GM19240 (cell line): ENCODE measurements around the gene ABTB1.
"Not testable (repeated sequence)": the region's sequence is repeated elsewhere in the genome, so short reads cannot be mapped to it uniquely, and the experiment has no call there.

ENCODE experiments used
- DNase-seq: peaks from one replicate; pipeline ENCODE4 v3.0.0; 2011; ENCODE audit warnings: low spot score; ENCODE audit not compliant: insufficient read length

ABTB1 gene

DNA sequence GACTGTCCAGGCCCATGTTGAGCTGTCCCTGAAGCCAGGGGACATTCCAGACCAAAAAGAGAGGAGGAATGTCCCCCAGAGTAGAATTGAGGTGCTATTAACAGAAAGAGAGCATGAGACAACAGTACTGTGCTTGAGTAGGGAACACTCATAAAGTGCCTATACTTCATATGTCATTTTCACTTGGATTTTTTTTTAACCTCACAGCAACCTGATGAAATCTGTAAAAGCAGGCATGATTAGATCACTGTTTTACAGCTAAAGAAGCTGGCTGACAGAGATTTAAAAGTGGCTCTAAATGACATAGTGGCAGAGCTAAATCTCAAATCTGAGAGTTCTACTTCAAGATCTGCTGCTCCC lies 24.9 kb upstream of the ABTB1 start:
- no peak for DNase-seq

DNA sequence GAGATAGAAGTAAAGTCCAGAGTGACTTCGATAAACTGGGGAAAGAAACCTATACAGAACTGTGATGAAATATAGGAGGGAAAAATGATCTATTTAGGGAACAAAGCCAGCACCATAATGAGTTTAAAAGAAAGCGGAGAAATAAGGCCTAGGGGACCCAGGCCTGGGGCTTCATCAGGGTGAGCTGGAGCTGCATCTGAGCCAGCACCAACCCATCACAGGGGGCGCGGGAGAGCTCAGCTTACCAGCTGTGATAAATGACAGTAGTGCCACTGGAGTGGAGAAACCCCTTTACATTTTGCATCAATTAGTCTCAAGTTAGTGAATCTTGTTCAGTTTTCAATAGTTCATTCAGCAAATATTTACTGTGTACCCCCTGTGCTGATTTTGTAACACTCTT lies 22.5 kb upstream of the ABTB1 start:
- DNase-seq, result no peak

DNA sequence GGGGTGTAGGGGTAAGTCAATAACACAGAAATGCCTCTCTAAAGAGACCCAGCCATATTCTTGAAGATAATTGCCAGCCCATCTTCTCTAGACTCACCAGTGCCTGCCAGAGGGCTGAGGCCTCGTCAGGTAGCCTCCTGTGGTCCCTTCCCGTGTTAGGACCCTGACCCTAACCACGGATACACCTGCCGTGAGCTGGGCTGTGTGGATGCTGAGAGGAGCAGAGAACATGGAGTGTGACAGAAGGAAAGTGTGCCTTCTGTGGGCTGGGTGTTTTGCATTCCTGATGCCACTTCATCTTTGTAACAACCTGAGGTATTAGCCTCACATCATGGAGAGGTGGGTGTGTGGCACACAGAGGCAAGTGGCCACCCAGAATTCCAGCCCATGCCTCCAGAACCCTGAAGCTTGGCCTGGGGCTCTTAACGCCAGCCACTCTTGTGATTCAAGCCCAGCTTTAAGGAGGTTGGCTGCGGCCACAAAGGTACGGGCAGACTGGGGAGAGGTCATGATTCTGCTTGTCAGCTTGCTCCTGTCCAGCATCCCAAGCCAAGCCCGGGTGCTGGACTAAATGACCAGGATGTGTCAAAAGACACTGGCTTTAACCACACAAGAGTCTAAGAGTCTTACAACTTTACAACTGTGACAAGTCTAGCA lies 21.1 kb upstream of the ABTB1 start:
- no peak for DNase-seq

DNA sequence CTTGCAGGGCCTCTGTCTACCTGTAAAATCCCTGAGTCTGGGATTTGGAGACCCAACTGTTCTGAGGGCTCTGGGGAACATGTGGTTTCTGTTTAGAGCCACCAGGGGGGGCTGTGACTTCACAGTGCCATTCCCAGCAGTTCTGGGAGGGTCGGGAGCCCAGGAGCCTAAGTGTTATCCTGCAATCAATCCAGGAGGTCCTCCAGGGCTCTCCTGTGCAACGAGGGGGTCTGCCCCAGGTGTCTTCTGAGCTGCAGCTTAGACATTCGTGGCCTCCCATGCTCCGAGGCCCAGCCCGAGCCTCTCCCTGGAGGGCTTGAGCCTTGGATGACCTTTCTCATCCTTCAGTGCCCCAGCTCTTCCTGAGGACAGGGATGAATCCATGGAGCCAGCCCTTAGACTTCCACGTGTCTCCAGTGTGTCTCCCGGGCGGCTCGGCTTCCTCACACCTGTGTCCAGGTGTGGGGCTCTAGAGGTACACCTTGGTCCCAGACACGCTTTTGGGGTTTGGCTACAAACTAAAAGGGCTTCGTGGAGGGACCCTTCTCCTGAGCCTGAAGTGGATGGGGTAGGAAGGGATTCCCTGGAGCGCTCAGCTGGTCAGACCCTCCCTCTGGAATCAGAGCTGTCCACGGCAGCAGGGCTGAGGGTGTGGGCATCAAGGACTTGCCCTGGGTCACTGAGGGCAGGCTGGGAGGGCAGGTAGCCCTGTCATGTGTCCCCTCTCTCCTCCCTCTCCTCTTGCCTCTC lies 20.3 kb upstream of the ABTB1 start:
- peak; percentile 60 for DNase-seq

DNA sequence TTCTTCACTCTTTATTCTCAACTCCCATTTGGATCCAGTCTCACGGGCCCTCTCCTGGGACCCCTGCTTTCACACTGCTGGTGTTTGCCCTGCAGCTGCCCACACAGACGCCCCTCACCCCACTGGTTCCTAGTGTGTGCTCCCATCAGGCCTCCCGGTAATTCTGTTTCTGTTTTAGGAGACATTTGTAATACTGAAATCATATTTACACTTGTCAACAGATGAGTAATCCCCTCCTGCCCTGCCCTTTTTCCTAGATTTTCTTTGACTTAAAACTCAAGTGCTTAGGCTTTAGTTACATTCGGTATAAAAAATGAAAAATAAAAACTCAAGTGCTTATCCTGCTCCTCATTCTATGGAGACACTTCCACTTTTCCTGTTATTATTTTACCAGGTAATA lies 18.4 kb upstream of the ABTB1 start:
- no peak for DNase-seq

DNA sequence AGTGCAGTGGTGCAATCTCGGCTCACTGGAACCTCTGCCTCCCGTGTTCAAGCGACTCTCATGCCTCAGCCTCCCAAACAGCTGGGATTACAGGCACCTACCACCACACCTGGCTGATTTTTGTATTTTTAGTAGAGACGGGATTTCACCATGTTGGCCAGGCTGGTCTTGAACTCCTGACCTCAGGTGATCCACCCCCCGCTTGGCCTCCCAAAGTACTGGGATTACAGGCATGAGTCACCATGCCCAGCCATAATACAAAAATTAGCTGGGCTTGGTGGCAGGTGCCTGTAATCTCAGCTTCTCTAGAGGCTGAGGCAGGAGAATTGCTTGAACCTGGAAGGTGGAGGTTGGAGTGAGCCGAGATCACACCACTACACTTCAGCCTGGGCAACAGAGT lies 17.8 kb upstream of the ABTB1 start:
- not testable (repeated sequence) for DNase-seq

DNA sequence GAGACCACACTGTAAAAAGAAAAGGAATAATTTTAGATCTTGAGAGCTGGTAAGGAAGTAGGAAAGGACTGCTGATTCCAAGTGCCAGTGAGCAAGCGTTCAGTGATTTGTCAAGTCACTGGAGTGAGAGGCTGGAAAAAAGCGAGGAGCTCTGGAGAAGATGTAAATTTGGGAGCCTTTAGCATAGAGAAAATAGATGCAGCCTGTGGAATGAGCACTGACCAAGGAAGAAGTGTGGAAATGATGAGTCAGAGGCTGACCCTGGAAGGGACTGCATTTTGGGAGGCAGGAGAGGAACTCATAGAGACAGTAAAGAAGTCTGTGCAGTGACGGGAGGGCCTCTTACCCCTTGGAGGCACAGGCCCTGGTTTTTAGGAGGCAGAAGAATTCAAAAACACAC lies 17.1 kb upstream of the ABTB1 start:
- DNase-seq, result no peak

DNA sequence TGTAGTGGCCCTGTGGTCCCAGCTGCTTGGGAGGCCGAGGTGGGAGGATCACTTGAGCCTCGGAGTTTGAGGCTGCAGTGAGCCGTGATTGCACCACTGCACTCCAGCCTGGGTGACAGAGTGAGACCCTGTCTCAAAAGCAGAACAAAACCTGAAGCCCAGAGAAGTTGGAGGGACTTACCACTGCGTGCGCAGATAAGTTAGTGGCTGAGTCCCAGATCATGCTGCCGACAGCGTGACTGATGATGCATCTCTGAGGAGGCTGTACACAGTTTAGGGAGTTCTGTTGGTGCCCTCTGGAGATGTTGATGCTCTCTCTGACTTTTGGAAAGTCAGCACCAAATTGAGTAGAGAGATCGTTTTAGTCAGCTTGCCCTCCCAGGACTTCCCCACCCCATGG lies 15.8 kb upstream of the ABTB1 start:
- DNase-seq, result no peak

DNA sequence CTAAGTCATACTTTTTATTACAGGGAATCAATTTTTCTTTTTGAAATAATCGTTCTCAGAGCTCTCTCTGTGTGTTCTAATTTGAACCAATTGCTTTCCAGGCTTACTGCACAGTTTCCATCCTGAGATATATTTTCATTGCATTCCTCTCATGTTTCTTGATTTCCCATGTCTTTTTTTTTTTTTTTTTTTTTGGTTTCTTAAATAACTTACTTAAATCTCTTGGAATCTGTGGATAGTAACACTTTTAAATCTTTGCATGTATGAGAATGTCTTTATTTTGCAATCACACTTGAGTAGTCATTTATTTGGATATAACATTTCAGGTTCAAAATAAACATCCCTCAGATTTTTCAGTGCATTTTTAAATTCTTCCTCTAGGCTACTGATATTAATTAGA lies 14.5 kb upstream of the ABTB1 start:
- DNase-seq, result no peak

DNA sequence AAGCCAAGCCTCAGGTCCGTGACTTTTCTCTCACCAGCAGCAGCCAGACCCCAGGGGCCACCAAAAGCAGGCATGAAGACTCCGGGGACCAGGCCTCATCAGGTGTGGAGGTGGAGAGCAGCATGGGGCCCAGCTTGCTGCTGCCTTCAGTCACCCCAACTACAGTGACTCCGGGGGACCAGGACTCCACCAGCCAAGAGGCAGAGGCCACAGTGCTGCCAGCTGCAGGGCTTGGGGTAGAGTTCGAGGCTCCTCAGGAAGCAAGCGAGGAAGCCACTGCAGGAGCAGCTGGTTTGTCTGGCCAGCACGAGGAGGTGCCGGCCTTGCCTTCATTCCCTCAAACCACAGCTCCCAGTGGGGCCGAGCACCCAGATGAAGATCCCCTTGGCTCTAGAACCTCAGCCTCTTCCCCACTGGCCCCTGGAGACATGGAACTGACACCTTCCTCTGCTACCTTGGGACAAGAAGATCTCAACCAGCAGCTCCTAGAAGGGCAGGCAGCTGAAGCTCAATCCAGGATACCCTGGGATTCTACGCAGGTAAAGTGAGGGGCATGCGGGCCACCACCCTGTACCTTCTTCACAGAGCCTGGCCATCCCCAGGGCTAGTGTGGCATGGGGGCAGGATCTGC lies 12.0 kb upstream of the ABTB1 start:
- DNase-seq, result no peak

DNA sequence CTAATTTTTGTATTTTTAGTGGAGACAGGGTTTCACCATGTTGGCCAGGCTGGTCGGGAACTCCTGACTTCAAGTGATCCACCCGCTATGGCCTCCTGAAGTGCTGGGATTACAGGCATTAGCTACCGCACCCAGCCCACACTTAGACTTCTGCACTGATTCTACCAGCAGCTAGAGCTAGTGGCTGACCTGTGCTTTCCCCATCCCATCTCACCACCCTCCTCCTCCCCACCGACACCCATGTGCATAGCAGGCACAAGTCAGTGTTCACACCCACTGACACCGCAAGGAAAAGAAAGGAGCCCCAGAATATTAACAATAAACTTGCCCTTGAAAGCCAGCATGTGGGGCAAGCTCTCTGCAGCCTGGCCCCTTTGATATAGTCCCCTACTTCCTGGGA lies 11.2 kb upstream of the ABTB1 start:
- no peak for DNase-seq

DNA sequence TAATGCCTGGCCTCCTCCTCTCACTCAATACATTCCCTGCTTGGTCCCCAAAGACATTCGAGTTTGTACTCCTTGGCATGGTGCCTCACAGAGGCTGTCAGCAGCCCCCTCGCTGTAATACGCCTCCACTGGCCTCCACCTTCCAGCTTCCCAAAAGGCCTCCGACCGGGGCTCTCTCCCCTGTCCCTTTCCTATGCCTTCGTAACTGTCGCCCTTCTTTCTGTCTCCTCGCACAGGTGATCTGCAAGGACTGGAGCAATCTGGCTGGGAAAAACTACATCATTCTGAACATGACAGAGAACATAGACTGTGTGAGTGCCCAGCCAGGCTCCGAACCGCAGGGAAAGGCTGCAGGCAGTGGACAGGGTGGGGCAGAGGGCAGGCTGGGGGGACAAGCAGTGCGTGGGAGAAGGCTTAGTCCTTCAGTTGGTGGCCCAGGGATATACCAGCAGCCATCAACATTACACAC lies 10.7 kb upstream of the ABTB1 start:
- DNase-seq, result no peak

DNA sequence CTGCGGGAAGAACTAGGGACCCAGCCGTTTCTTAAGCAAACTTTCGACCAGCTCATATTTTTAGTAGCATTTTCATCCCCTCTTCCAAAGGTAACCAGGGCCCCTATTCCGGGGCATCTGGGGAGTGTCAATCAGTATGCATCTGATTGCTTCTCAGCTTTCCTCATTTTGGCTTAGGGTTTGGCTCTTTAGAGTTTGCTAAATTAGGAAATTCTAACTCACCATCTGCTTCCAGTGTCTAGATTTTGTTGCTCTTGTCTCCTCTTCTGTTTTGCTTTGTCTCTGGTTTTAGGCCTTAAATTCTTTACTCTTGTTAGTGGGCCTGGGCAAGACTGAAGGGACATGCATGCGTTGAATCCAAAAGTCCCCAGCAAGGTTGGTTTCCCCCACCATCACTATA lies 9.6 kb upstream of the ABTB1 start:
- DNase-seq, result no peak

DNA sequence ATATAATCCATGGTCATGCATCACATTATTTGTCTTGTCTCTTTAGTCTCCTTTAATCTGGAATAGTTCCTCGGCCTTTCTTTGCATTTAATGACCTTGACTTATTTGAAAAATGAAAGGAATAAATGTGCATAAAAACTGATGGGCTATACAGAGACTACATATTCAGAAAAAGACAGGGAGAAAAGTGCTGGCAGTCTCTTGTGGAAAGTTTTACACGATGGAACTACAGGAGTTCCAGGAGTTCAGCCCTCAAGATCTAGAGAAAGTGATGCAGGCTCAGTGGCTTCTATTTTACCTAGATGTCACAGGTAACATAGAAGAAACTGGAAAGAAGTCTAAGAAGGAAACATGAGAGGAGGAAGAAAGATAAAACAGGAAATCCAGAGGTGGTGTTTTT lies 7.6 kb upstream of the ABTB1 start:
- no peak for DNase-seq

DNA sequence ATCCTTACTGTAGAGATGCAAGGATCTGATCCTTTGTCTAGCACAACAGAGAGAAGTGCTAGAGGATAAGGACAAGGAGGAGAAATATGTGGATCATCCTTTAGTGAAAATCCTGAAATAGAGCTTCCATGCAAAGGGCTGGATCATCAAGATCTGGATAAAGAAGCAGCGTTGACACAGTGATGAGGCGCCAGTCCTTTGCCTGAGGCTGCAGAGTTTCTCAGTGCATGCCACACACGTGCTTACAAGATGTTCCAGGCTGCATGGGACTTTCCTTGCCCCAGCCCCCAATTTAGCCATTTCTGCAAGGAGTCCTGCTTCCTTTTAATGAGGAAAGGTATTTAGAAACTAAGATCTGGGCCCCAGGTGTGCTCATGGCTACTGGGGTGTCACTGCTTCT lies 7.2 kb upstream of the ABTB1 start:
- DNase-seq, result no peak

DNA sequence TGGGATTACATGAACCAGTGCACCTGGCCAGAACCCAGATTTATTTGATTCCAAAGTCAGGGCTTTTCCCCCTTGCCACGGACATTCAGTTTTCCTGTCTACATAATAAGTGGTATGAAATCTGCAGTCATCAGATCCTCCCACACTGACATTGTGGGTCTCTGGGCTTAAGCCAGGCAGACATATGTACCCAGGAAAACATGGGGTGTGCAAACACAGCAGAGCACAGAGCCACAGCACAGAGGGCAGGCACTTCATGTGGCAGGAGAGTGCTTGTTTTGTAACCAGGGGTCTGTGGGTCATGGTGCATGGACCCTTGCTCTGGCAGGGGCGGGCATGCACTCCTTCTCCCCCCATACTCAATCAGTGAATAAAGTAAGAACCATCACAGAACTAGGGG lies 6.1 kb upstream of the ABTB1 start:
- no peak for DNase-seq

DNA sequence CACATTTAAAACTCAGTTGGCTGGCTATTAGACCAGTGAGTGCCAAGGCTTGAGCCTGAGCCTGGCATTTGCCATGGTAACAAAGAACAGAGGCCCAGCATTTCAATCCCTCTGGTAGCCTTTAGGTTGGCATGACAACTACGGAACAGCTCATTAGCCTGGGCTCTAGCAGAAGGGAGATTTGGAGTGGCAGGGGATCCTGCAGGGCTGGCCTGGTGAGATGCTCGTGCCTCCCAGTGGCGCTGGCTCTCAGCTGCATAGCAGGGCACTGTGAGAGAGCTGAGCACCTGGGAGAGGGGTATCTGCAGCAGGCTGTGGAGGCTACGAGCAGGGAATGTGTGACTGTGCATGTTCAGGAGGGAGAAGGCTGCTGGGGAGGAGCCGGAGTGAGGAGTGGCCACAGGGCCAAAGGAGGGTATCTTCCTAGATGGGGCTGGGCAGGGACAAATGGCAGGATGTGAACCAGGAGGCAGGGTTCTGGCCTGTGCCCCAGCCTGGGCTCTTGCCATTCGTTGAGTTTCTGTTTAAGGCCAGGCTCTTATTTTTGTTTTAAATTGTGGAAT lies 5.6 kb upstream of the ABTB1 start:
- DNase-seq, result no peak

DNA sequence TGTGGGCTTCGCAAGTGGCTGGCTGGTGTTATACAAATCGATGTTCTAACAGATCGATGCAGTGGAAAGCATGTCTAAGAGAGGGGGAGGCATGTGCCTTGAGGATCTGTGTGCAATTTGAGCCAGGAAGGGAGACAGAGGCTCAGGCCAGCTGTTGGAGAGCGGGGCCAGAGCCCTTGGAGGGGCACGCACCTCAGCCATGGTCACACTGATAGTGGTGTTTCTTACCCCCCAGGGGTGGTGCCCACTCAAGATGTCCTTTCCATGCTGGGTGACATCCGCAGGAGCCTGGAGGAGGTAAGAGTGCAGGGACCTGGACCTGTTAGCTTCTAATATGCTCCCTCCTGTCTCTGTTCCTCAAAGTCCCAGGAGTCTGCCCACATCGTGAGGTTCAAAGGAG lies 3.8 kb upstream of the ABTB1 start:
- no peak for DNase-seq

DNA sequence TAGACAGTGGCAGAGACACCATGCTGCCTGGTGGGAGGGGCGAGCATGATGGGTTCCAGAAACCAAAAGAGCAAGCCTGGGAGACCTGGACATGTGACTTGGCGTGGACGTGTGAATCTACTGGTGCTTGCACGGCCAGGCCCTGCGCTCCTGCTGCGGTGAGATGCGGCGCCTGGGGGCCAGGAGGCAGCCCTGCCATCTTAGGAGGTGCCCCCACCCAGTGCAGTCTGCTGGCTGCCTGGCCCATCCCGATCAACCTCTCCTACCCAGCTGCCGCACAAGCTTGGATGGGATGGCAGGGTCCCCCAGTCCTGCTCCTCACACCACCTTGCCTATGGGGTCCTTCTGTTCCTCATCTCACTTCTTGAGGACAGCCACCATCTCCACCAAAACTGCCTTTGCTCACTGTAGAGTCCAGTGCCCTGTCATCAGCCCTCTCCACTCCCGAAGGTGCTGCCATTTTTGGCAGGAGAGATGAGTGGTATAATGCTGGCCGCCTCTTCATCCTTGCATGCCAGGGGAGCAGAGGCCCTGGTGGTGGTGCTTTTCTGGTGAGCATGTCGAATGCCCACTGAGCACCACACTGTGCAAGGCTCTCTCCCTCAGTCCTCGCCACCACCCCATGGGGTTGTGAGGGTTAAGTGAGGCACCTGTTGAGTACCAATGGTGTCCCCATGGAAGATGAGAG lies 3.1 kb upstream of the ABTB1 start:
- no peak for DNase-seq

DNA sequence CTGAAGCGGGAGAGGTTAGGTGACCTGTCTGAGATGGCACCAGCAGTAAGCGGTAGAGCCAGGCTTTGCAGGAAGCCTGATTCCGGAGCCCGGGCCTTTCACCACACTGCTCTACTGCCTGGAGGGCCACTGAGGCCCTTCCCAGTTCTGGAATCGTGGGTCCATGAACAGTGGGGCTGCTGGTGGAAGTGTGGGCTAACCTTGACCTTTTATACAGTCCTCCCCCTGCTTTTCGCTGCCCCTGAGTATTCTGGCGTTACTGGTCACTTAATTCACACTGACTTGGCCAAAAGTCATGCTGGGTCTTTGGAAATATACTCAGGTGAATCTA lies 2.6 kb upstream of the ABTB1 start:
- DNase-seq, result no peak

DNA sequence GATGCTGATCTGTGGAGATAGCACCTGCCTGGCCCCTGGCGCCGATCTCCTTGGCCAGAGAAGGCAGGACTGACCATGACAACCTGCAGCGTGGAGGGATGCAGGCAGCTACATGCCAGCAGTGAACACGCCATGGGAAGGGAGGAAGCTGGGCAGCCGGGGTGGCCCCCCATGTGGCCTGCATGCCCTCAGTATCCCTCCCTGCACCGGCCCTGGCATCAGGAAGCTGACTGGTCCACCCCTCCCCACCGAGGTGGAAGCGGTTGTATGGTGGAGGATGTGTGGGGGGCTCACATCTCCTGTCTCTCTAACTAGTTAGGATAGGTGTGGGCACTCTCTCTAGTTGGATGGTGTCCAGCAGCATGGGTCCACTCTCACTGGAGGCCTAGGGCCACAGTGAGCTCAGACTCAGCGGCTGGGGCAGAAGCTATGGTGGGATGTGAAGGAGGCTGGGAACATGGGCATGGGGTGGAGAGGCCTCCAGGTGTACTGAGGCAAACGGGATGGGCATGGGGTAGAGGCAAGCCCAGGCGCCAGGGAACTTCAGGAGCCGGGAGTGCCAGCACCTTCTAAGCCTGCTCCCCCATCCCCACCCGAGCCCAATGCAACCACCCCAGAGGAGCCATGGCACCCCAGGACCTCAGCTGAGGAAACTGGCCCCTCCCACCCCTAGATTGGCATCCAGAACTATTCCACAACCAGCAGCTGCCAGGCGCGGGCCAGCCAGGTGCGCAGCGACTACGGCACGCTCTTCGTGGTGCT lies 1.8 kb upstream of the ABTB1 start:
- DNase-seq, result no peak
